Liver (tissue), 3 donors: Measurements from ENCODE around the gene ZFAND3.

Experiments used
- GABPA ChIP-seq, 2 donors: IDR thresholded peaks in 1 of 2; conservative IDR thresholded peaks in 1 of 2; 2 replicates each; pipeline ENCODE4 v1.6.1; 2016; ENCODE audit warnings: antibody characterized with exemption in 2 of 2, mild to moderate bottlenecking in 1 of 2, moderate library complexity in 1 of 2
- RAD21 ChIP-seq, 2 donors: IDR thresholded peaks; 2 replicates each; pipeline ENCODE4 v1.6.1; 2016; ENCODE audit warnings: antibody characterized with exemption in 2 of 2, mild to moderate bottlenecking in 2 of 2
- RXRA ChIP-seq, 2 donors: IDR thresholded peaks; 2 replicates each; pipeline ENCODE4 v1.6.1; 2017 to 2018; ENCODE audit warnings: antibody characterized with exemption in 2 of 2, mild to moderate bottlenecking in 1 of 2
- SP1 ChIP-seq: IDR thresholded peaks from 2 replicates; pipeline ENCODE4 v1.6.1; 2018; ENCODE audit warnings: antibody characterized with exemption, mild to moderate bottlenecking
- YY1 ChIP-seq: IDR thresholded peaks from 2 replicates; pipeline ENCODE4 v1.6.1; 2016; ENCODE audit warnings: antibody characterized with exemption, mild to moderate bottlenecking
- TF ChIP-seq, protein P1 (sequence below): fragments of 150-350 bp; IDR thresholded peaks from 2 replicates; pipeline ENCODE4 v1.5.1; 2017; ENCODE audit warnings: improper control_type of control experiment, low read depth, low read length; ENCODE audit not compliant: missing input control
- TF ChIP-seq, protein P2 (sequence below): IDR thresholded peaks from 2 replicates; pipeline ENCODE4 v1.6.1; 2016; ENCODE audit warnings: antibody characterized with exemption
- TF ChIP-seq, protein P3 (sequence below): IDR thresholded peaks from 2 replicates; pipeline ENCODE4 v1.6.1; 2016; ENCODE audit warnings: antibody characterized with exemption, mild to moderate bottlenecking
- donor health status: healthy.
- donor health status: healthy.

- no peak for TF ChIP-seq RXRA (IDR thresholded peaks at IDR 0.05)
- TF ChIP-seq, protein P1, sequence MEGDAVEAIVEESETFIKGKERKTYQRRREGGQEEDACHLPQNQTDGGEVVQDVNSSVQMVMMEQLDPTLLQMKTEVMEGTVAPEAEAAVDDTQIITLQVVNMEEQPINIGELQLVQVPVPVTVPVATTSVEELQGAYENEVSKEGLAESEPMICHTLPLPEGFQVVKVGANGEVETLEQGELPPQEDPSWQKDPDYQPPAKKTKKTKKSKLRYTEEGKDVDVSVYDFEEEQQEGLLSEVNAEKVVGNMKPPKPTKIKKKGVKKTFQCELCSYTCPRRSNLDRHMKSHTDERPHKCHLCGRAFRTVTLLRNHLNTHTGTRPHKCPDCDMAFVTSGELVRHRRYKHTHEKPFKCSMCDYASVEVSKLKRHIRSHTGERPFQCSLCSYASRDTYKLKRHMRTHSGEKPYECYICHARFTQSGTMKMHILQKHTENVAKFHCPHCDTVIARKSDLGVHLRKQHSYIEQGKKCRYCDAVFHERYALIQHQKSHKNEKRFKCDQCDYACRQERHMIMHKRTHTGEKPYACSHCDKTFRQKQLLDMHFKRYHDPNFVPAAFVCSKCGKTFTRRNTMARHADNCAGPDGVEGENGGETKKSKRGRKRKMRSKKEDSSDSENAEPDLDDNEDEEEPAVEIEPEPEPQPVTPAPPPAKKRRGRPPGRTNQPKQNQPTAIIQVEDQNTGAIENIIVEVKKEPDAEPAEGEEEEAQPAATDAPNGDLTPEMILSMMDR = no peak
- TF ChIP-seq SP1 = no peak
- TF ChIP-seq, protein P2, sequence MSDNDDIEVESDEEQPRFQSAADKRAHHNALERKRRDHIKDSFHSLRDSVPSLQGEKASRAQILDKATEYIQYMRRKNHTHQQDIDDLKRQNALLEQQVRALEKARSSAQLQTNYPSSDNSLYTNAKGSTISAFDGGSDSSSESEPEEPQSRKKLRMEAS = no peak
- no peak for TF ChIP-seq GABPA (IDR thresholded peaks at IDR 0.05 in 1 of 2, conservative IDR thresholded peaks at IDR 0.05 in 1 of 2)
- no peak for TF ChIP-seq YY1
- TF ChIP-seq RAD21 (IDR thresholded peaks at IDR 0.05) = no peak
- TF ChIP-seq, protein P3, sequence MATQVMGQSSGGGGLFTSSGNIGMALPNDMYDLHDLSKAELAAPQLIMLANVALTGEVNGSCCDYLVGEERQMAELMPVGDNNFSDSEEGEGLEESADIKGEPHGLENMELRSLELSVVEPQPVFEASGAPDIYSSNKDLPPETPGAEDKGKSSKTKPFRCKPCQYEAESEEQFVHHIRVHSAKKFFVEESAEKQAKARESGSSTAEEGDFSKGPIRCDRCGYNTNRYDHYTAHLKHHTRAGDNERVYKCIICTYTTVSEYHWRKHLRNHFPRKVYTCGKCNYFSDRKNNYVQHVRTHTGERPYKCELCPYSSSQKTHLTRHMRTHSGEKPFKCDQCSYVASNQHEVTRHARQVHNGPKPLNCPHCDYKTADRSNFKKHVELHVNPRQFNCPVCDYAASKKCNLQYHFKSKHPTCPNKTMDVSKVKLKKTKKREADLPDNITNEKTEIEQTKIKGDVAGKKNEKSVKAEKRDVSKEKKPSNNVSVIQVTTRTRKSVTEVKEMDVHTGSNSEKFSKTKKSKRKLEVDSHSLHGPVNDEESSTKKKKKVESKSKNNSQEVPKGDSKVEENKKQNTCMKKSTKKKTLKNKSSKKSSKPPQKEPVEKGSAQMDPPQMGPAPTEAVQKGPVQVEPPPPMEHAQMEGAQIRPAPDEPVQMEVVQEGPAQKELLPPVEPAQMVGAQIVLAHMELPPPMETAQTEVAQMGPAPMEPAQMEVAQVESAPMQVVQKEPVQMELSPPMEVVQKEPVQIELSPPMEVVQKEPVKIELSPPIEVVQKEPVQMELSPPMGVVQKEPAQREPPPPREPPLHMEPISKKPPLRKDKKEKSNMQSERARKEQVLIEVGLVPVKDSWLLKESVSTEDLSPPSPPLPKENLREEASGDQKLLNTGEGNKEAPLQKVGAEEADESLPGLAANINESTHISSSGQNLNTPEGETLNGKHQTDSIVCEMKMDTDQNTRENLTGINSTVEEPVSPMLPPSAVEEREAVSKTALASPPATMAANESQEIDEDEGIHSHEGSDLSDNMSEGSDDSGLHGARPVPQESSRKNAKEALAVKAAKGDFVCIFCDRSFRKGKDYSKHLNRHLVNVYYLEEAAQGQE = no peak
Measured at GRCh38 chr6:38086346-38086745, 266.8 kb downstream of the ZFAND3 start.
